ENCODE measurements around the gene CELSR2.

DNA sequence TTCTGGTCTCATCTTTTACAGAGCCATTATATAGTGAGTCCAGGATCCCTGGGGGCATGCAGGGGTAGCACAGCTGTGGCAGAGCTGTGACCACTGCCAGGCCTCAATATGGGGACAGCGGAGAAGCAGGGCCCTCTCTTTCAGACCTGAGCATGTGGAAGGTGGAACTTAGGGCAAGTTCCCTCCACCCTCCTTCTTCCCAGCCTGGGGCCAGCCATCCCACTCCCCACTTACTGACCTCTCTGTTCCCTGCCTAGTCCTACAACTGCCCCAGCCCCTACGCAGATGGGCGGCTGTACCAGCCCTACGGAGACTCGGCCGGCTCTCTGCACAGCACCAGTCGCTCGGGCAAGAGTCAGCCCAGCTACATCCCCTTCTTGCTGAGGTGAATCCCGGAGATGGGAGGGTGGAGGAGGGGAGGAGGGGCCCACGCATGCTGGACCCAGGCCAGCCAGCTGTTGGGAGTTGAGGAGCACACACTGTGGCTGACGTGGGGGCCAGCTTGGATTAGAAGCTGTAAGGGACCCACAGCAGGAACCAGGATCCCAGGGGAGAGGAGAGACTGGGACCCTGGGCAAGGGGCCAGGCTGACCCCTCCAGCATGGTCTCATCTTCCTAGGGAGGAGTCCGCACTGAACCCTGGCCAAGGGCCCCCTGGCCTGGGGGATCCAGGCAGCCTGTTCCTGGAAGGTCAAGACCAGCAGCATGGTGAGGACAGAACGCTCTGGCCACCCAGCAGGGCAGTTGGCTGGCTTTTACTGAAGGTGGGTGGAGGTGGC lies 22.9 kb downstream of the CELSR2 start:
- TF ChIP-seq CTCF (IDR thresholded peaks at IDR 0.05; ENCODE audit: low read depth, low read length, poor library complexity, severe bottlenecking) (no peak), EZH2phosphoT487 (IDR thresholded peaks at IDR 0.05; ENCODE audit: borderline replicate concordance, low read length) (no peak)
